ENCODE results near the gene GMEB2. TPM values are rescaled to one million over a fixed set of nuclear protein-coding genes. Genes with fewer than 3 reads are reported as not detected.

Gene GMEB2
- total RNA-seq, 1 donor from 2014 or later = 11.2 TPM

DNA sequence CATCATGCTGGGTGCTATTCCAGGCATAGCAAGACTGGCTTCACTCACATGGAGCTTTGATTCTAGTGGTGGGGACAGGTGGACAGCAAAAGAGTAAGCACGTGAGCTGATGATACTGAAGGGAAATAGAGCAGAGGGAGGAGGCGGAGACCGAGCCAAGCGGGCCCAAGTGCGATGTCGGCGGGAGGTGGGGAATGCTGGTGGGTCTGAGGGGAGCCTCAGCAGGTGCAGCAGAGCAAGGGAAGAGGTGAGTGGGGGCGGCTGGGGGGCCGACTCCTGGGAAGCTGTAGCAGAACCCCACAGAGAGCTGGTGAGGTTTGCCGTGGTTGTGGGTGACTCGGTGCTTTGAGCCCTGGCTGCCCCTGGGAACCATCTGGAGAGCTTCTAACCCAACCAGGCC, 41.5 kb upstream of the GMEB2 start:
- H3K36me3 Mint-ChIP-seq (ENCODE audit: low read depth, unreplicated experiment) = peaks cover 22% of the 10 kb centered on the region
- peak overlapping the region; percentile 83 for H3K4me3 Mint-ChIP-seq (ENCODE audit: unreplicated experiment)
- TF ChIP-seq, protein P1, sequence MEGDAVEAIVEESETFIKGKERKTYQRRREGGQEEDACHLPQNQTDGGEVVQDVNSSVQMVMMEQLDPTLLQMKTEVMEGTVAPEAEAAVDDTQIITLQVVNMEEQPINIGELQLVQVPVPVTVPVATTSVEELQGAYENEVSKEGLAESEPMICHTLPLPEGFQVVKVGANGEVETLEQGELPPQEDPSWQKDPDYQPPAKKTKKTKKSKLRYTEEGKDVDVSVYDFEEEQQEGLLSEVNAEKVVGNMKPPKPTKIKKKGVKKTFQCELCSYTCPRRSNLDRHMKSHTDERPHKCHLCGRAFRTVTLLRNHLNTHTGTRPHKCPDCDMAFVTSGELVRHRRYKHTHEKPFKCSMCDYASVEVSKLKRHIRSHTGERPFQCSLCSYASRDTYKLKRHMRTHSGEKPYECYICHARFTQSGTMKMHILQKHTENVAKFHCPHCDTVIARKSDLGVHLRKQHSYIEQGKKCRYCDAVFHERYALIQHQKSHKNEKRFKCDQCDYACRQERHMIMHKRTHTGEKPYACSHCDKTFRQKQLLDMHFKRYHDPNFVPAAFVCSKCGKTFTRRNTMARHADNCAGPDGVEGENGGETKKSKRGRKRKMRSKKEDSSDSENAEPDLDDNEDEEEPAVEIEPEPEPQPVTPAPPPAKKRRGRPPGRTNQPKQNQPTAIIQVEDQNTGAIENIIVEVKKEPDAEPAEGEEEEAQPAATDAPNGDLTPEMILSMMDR (IDR thresholded peaks at IDR 0.05; ENCODE audit: unreplicated experiment) = no peak
- no peak overlapping the region for H3K27ac Mint-ChIP-seq (ENCODE audit: unreplicated experiment)
- H3K9me3 Mint-ChIP-seq (ENCODE audit: unreplicated experiment) = no peaks in the 10 kb centered on the region
- H3K4me1 Mint-ChIP-seq (ENCODE audit: unreplicated experiment) = no peaks in the 10 kb centered on the region
- H3K27me3 Mint-ChIP-seq (ENCODE audit: unreplicated experiment) = peaks cover 3% of the 10 kb centered on the region
- no peak for DNase-seq (ENCODE audit: low spot score)

DNA sequence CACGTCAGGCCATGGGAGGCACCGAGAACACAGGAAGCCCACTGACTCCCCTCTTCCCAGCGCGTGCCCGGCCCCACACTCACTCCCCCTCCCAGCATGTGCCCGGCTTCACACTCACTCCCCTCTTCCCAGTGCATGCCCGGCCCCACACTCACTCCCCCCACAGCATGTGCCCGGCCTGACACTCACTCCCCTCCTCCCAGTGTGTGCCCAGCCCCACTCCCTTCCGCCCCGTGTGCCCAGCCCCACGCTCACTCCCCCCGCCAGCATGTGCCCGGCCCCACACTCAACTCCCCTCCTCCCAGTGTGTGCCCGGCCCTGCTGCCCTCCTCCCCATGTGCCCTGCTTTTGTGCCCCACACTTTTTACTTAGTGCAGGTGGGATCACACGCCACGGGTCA, 41.0 kb upstream of the GMEB2 start:
- Mint-ChIP-seq H3K27ac (ENCODE audit: unreplicated experiment) (no peak overlapping the region), H3K27me3 (ENCODE audit: unreplicated experiment) (peaks cover 5% of the 10 kb centered on the region), H3K36me3 (ENCODE audit: low read depth, unreplicated experiment) (peaks cover 22% of the 10 kb centered on the region), H3K9me3 (ENCODE audit: unreplicated experiment) (no peaks in the 10 kb centered on the region), H3K4me3 (ENCODE audit: unreplicated experiment) (peak overlapping the region; percentile 83), H3K4me1 (ENCODE audit: unreplicated experiment) (no peaks in the 10 kb centered on the region)
- DNase-seq (ENCODE audit: low spot score) = no peak
- TF ChIP-seq, protein P1 (IDR thresholded peaks at IDR 0.05; ENCODE audit: unreplicated experiment) = no peak

DNA sequence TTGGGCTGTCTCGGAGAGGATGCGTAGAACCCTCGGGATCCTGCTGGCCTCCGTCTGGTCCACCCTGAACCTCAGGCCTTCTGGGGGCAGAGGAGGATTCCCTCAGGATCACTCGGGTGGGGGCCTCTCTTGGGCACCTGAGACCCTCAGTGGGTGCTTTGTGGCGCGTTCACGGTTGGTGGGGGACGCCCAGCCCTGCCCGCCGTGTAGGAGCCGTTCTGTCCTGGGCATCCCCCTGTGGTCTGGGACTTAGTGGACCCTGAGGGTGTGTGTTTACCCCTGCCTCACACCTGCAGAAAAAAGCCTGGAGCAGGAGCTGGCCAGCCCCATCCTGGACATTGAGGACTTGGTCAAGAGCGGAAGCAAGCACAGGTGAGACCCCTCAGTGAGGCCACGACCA, 38.8 kb upstream of the GMEB2 start:
- H3K27ac Mint-ChIP-seq (ENCODE audit: unreplicated experiment) = no peak overlapping the region
- TF ChIP-seq, protein P1 (IDR thresholded peaks at IDR 0.05; ENCODE audit: unreplicated experiment) = no peak

DNA sequence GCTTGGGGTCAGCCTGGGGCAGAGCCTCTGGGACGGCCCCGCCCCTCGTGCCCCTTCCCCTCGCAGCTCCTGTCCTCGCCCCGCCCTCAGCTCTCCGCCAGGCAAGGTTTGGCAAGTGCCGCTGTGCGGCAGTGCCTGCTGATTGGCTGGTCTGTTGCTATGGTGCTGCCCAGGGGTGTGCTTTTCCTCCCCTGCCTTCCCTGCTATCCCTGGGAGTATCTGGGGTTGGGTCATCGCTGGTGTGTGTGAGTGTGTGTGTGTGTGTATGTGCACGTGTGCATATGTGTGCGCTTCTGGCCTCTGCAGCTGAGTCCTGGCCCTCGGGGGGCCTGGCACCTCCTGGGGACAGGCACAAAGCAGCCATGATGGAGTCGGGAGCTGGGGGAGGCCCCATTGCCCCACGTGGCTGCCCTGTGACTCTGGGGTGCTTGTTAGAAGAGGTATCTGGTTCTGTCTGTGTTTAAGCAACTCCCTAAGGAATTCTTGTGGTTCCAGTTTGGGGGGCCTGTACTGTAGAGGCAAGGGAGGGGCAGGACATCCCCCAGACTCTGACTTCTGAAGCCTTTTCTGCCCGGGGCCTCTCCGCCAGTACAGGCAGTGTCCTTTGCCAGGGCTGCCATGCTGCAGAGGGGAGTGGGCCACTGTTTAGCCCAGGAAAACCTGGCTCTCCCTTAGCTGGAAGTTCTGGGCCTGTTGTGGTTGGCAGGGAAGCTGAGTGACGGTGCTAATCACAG, 38.1 kb upstream of the GMEB2 start:
- Mint-ChIP-seq H3K27ac (ENCODE audit: unreplicated experiment) (peak overlapping the region; percentile 58), H3K4me3 (ENCODE audit: unreplicated experiment) (no peak overlapping the region), H3K36me3 (ENCODE audit: low read depth, unreplicated experiment) (peaks cover 22% of the 10 kb centered on the region), H3K9me3 (ENCODE audit: unreplicated experiment) (no peaks in the 10 kb centered on the region), H3K4me1 (ENCODE audit: unreplicated experiment) (peaks cover 3% of the 10 kb centered on the region), H3K27me3 (ENCODE audit: unreplicated experiment) (peaks cover 12% of the 10 kb centered on the region)
- TF ChIP-seq, protein P1 (IDR thresholded peaks at IDR 0.05; ENCODE audit: unreplicated experiment) = no peak
- no peak for DNase-seq (ENCODE audit: low spot score)

More for the DNA sequence above, 38.8 kb upstream of the GMEB2 start:
- peaks cover 11% of the 10 kb centered on the region for H3K27me3 Mint-ChIP-seq (ENCODE audit: unreplicated experiment)
- H3K4me3 Mint-ChIP-seq (ENCODE audit: unreplicated experiment) = no peak overlapping the region
- no peaks in the 10 kb centered on the region for H3K4me1 Mint-ChIP-seq (ENCODE audit: unreplicated experiment)
- no peaks in the 10 kb centered on the region for H3K9me3 Mint-ChIP-seq (ENCODE audit: unreplicated experiment)
- H3K36me3 Mint-ChIP-seq (ENCODE audit: low read depth, unreplicated experiment) = peaks cover 22% of the 10 kb centered on the region
- no peak for DNase-seq (ENCODE audit: low spot score)

- no peak overlapping the region for H3K4me3 Mint-ChIP-seq (ENCODE audit: unreplicated experiment)
- TF ChIP-seq, protein P1 (IDR thresholded peaks at IDR 0.05; ENCODE audit: unreplicated experiment) = no peak
- DNase-seq (ENCODE audit: low spot score) = no peak
- H3K27me3 Mint-ChIP-seq (ENCODE audit: unreplicated experiment) = peaks cover 16% of the 10 kb centered on the region
- no peak overlapping the region for H3K27ac Mint-ChIP-seq (ENCODE audit: unreplicated experiment)
- H3K9me3 Mint-ChIP-seq (ENCODE audit: unreplicated experiment) = no peaks in the 10 kb centered on the region
- H3K4me1 Mint-ChIP-seq (ENCODE audit: unreplicated experiment) = peaks cover 10% of the 10 kb centered on the region
- peaks cover 20% of the 10 kb centered on the region for H3K36me3 Mint-ChIP-seq (ENCODE audit: low read depth, unreplicated experiment)
Observed at GRCh38 chr20:63664143-63664851, 37.4 kb upstream of the GMEB2 start.

All from endothelial cell (in vitro differentiated cells).